Midbrain (tissue), 1 donor: ENCODE data around the gene ATP8B2.
"Not testable (repeated sequence)": the region's sequence is repeated elsewhere in the genome, so short reads cannot be mapped to it uniquely, and the experiment has no call there.

Source experiments
- DNase-seq: peaks from one replicate; lab custom pipeline; 2025; lab: John Stamatoyannopoulos, UW

Gene ATP8B2

GRCh38 chr1:154323493-154323892 is 1.8 kb upstream of the ATP8B2 start:
- no peak for DNase-seq

GRCh38 chr1:154324241-154324640 is 1.1 kb upstream of the ATP8B2 start:
- no peak for DNase-seq

- DNase-seq, result peak; percentile 36
These were observed 539 bp downstream of the ATP8B2 start for GRCh38 chr1:154325583-154326545.

- no peak for DNase-seq
These were observed 1.5 kb downstream of the ATP8B2 start for GRCh38 chr1:154326546-154327465.

GRCh38 chr1:154327466-154328317 is 2.4 kb downstream of the ATP8B2 start:
- DNase-seq, result no peak

GRCh38 chr1:154328318-154329151 is 3.2 kb downstream of the ATP8B2 start:
- DNase-seq, result peak; percentile 83

- DNase-seq, result no peak
These were observed 3.8 kb downstream of the ATP8B2 start for GRCh38 chr1:154329152-154329521.

GRCh38 chr1:154329551-154330131 is 4.3 kb downstream of the ATP8B2 start:
- peak; percentile 19 for DNase-seq

- no peak for DNase-seq
These were observed 5.3 kb downstream of the ATP8B2 start for GRCh38 chr1:154330669-154331068.

- DNase-seq, result no peak
These were observed 9.0 kb downstream of the ATP8B2 start for GRCh38 chr1:154334079-154335024.

- peak; percentile 66 for DNase-seq
These were observed 9.8 kb downstream of the ATP8B2 start for GRCh38 chr1:154335025-154335714.

- no peak for DNase-seq
These were observed 12.0 kb downstream of the ATP8B2 start for GRCh38 chr1:154337253-154337894.

GRCh38 chr1:154338875-154339274 is 13.6 kb downstream of the ATP8B2 start:
- DNase-seq, result no peak

GRCh38 chr1:154341366-154341765 is 16.0 kb downstream of the ATP8B2 start:
- not testable (repeated sequence) for DNase-seq

GRCh38 chr1:154342132-154342531 is 16.8 kb downstream of the ATP8B2 start:
- no peak for DNase-seq

- DNase-seq, result no peak
These were observed 17.6 kb downstream of the ATP8B2 start for GRCh38 chr1:154342836-154343472.

GRCh38 chr1:154344977-154345837 is 19.9 kb downstream of the ATP8B2 start:
- DNase-seq, result no peak
